Activated B cell treated with CpG ODN at 0.5 μM for 24 hours (primary cell): ENCODE measurements around the gene FBXL7. TPM values are rescaled to one million over a fixed set of nuclear protein-coding genes. Genes with fewer than 3 reads are reported as not detected.

Source experiments
- ATAC-seq: fragments of 200-7000 bp; cut with Tn5 transposase; one replicate; pipeline ENCODE4 v1.10.0; 2021; ENCODE audit warnings: low read depth, mild to moderate bottlenecking, moderate library complexity
- CTCF ChIA-PET: fragments of 350-600 bp; sonication (Branson Sonifier 250); formaldehyde crosslinking; loops from one replicate; lab custom pipeline; 2021; ENCODE audit warnings: antibody characterized with exemption; lab: Charles Lee
- POLR2A ChIA-PET: fragments of 350-600 bp; sonication (Branson Sonifier 250); formaldehyde crosslinking; loops from one replicate; lab custom pipeline; 2021; ENCODE audit warnings: antibody characterized with exemption; lab: Charles Lee
- DNase-seq: peaks from one replicate; pipeline ENCODE4 v3.0.0; 2022
- H3K27ac Mint-ChIP-seq: one replicate; pipeline ENCODE4 v1.8.0; 2020; ENCODE audit warnings: mixed read lengths
- H3K27me3 Mint-ChIP-seq: one replicate; pipeline ENCODE4 v1.8.0; 2021; ENCODE audit warnings: mixed read lengths
- H3K36me3 Mint-ChIP-seq: one replicate; pipeline ENCODE4 v1.8.0; 2021; ENCODE audit warnings: low read depth, mixed read lengths
- H3K4me1 Mint-ChIP-seq: one replicate; pipeline ENCODE4 v1.8.0; 2021; ENCODE audit warnings: mixed read lengths
- H3K4me3 Mint-ChIP-seq: one replicate; pipeline ENCODE4 v1.8.0; 2020; ENCODE audit warnings: mild to moderate bottlenecking, mixed read lengths
- H3K9me3 Mint-ChIP-seq: one replicate; pipeline ENCODE4 v1.8.0; 2020; ENCODE audit warnings: mixed read lengths
- CTCF ChIP-seq: fragments of 200-600 bp; IDR thresholded peaks from one replicate; pipeline ENCODE4 v1.8.0; 2022; ENCODE audit warnings: antibody characterized with exemption, mild to moderate bottlenecking
- intact Hi-C: fragments of 100-400 bp; cut with micrococcal nuclease; formaldehyde crosslinking; loops from one replicate; pipeline ENCODE4 v1.15.1; 2024
- total RNA-seq: library from RNA; stranded (reverse); gene quantifications from 2 replicates; pipeline ENCODE4 v1.2.3, GENCODE V29; 2022

FBXL7 gene
- total RNA-seq, 1 donor from 2014 or later: not detected

- no peak for ATAC-seq
- H3K27ac Mint-ChIP-seq: no peak overlapping the region
- ChIA-PET POLR2A (no interaction called here), CTCF (no interaction called here)
- no peak for DNase-seq
- no peaks in the 10 kb centered on the region for H3K36me3 Mint-ChIP-seq
- H3K4me1 Mint-ChIP-seq: no peaks in the 10 kb centered on the region
- H3K27me3 Mint-ChIP-seq: no peaks in the 10 kb centered on the region
- no peak overlapping the region for H3K4me3 Mint-ChIP-seq
- intact Hi-C loops: no loop called here
- TF ChIP-seq CTCF: no peak
- peaks cover 2% of the 10 kb centered on the region for H3K9me3 Mint-ChIP-seq
Observed at GRCh38 chr5:15692706-15693381, 192.9 kb downstream of the FBXL7 start.

GRCh38 chr5:15693382-15693728, 193.4 kb downstream of the FBXL7 start:
- Mint-ChIP-seq H3K9me3 (peaks cover 2% of the 10 kb centered on the region), H3K27me3 (no peaks in the 10 kb centered on the region), H3K36me3 (no peaks in the 10 kb centered on the region), H3K4me1 (no peaks in the 10 kb centered on the region), H3K4me3 (no peak overlapping the region), H3K27ac (no peak overlapping the region)
- intact Hi-C loops: no loop called here
- TF ChIP-seq CTCF: no peak
- CTCF ChIA-PET: no interaction called here
- ATAC-seq: no peak
- no peak for DNase-seq
- POLR2A ChIA-PET: no interaction called here

- Mint-ChIP-seq H3K4me3 (no peak overlapping the region), H3K27me3 (no peaks in the 10 kb centered on the region), H3K27ac (no peak overlapping the region), H3K36me3 (no peaks in the 10 kb centered on the region), H3K4me1 (no peaks in the 10 kb centered on the region), H3K9me3 (peaks cover 2% of the 10 kb centered on the region)
- no peak for TF ChIP-seq CTCF
- ChIA-PET POLR2A (no interaction called here), CTCF (no interaction called here)
- intact Hi-C loops: no loop called here
- no peak for ATAC-seq
- DNase-seq: no peak
Observed at GRCh38 chr5:15693933-15694332, 194.0 kb downstream of the FBXL7 start.

GRCh38 chr5:15694696-15695214, 194.8 kb downstream of the FBXL7 start:
- ATAC-seq (no peak), DNase-seq (no peak)
- Mint-ChIP-seq H3K27me3 (no peaks in the 10 kb centered on the region), H3K36me3 (no peaks in the 10 kb centered on the region), H3K9me3 (peaks cover 2% of the 10 kb centered on the region), H3K4me1 (no peaks in the 10 kb centered on the region), H3K27ac (no peak overlapping the region), H3K4me3 (no peak overlapping the region)
- intact Hi-C loops: no loop called here
- TF ChIP-seq CTCF: no peak
- ChIA-PET CTCF (no interaction called here), POLR2A (no interaction called here)

GRCh38 chr5:15695215-15695731, 195.3 kb downstream of the FBXL7 start:
- Mint-ChIP-seq H3K36me3 (no peaks in the 10 kb centered on the region), H3K27me3 (no peaks in the 10 kb centered on the region), H3K27ac (no peak overlapping the region), H3K9me3 (peaks cover 2% of the 10 kb centered on the region), H3K4me3 (no peak overlapping the region), H3K4me1 (no peaks in the 10 kb centered on the region)
- ATAC-seq: no peak
- ChIA-PET POLR2A (no interaction called here), CTCF (no interaction called here)
- TF ChIP-seq CTCF: no peak
- intact Hi-C loops: no loop called here
- DNase-seq: no peak
